Hematopoietic multipotent progenitor cell treated with erythropoietin and hydrocortisone succinate and interleukin-3 and kit ligand, for 4 days (in vitro differentiated cells): Measurements from ENCODE around the gene PTPRN2.

Source experiments
- DNase-seq: peaks from one replicate; pipeline ENCODE4 v3.0.0-alpha.2; 2015

The PTPRN2 gene

GRCh38 chr7:158031867-158032308 is 555.7 kb downstream of the PTPRN2 start:
- DNase-seq, result no peak

GRCh38 chr7:158030566-158030965 is 557.1 kb downstream of the PTPRN2 start:
- DNase-seq, result no peak

DNA sequence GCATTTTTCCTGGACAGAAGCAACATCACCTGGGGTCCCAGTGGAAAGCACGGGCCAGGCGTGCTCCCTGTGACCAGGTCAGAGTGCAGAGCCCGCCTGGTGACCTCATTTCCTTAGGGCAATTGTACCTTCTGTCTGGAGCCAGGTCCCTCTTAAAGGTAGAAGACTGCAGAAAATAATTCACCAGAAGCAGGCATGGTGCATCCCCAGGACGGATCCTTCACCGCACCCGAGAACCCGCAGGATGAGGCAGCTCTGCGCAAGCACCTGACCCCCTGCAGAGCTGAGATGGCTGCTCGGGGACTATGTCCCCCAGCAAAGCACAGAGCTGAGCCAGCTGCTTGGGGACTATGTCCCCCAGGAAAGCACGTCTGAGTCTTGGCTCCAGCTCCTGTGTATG is 557.6 kb downstream of the PTPRN2 start:
- no peak for DNase-seq

DNA sequence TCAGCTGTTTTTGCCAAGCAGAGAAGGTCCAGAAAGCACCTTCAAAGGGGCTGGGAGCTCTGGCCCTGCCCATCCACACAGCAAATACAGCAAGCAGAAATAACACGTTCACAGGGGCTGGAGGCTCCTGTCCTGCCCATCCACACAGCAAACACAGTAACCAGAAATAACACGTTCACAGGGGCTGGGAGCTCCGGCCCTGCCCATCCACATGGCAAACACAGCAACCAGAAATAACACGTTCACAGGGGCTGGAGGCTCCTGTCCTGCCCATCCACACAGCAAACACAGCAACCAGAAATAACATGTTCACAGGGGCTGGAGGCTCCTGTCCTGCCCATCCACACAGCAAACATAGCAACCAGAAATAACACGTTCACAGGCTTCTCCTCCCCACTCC is 558.1 kb downstream of the PTPRN2 start:
- DNase-seq, result no peak

GRCh38 chr7:158028971-158029370 is 558.7 kb downstream of the PTPRN2 start:
- DNase-seq, result no peak

GRCh38 chr7:158028290-158028941 is 559.2 kb downstream of the PTPRN2 start:
- DNase-seq, result no peak

DNA sequence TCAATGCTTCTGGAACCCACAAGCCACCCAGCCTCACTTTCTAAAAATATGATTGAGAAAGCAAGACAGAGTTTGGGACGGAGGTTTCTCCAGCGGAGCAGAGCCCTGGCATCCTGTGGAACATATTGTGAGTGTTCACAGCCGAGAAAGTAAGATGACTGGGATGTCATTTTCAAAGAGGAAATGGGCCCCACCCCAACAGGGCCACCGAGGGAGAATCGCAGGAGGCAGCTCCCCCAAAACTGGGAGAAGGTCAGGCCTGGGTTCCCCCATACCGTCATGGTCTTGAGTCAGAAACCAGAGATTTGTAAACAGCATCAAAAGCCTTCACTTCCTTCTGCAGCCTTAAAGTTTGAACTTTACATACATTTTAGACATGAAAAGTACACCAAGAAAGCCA is 560.0 kb downstream of the PTPRN2 start:
- DNase-seq, result no peak

GRCh38 chr7:158026636-158027265 is 560.9 kb downstream of the PTPRN2 start:
- no peak for DNase-seq

DNA sequence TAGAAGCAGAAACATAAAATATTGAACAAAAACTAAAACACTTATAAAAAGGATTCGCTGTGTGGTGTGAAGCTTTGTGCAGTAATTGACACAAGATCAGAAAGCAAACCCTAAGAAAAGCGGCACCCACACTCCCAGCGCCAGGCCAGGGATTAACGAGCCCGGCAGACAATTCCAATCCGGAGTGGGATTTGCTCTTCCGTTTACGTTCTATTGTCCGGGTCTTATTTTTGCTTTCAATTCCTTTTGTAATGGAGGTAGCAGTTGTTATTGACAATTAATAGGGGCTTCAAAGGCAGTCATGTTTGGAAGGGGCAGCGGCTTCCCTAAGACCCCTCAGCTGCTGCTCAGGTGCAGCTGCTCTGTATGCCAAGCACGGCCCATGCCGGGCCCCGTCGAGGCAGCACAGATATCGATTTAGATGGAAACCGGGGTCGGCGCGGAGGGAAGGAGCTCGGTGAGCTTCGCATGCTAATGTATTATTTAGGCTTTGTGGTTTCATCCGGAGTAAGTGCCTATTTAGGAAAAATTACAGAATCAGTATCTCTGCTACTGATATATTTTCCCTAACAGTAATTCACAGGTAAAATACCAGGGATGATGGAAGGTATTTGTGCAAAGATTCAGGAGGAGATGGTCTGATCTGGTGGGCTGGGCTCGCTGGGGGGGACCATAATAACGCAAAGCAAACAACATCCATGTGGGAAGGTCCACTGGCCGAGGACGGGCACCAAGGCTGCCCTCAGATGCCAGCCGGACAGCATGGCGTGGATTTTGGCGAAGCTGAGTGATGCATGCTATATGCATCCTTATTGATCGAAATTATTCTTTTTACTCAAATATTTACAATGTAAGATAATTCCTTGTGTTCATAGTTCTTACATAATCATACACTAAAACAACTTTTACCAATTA is 561.7 kb downstream of the PTPRN2 start:
- no peak for DNase-seq

GRCh38 chr7:158024881-158025280 is 562.7 kb downstream of the PTPRN2 start:
- DNase-seq, result no peak

DNA sequence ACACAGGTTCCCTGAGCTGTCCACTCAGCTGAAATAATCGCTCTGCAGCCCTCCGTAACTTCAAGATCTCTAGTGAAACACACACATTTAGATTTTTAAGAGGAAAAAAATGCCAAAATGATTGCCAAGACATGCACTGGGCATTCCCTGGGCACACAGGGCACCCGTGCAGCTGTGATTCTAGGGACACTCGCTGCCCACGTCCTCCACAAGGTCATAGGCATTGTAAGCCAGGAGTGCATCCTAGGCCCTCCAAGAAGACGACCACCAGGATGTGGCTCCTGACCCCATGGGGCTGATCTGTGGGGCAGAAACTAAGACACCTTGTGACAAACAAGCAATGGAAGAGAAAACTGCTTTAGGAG is 563.3 kb downstream of the PTPRN2 start:
- no peak for DNase-seq

- DNase-seq, result no peak
Observed at GRCh38 chr7:158023681-158024350, 563.8 kb downstream of the PTPRN2 start.

GRCh38 chr7:158023157-158023556 is 564.5 kb downstream of the PTPRN2 start:
- DNase-seq, result no peak

DNA sequence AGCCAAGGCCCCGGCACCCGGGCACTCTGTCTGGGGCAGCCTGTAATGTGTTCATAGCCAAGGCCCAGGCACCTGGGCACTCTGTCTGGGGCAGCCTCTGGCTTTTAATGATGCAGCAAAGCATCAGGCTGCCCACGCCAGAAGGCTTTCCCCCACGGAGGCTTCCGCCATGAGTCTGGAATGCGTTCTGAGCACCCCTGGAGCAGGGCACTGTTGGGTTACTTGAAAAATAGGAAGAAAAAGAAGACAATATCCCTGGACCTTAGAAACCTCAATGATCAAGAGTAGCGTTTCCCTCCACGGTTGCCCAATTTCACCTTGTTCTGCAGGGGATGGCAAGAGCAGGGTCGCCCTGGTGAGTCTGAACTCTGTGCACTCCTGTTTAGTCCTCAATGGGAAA is 565.0 kb downstream of the PTPRN2 start:
- DNase-seq, result no peak

DNA sequence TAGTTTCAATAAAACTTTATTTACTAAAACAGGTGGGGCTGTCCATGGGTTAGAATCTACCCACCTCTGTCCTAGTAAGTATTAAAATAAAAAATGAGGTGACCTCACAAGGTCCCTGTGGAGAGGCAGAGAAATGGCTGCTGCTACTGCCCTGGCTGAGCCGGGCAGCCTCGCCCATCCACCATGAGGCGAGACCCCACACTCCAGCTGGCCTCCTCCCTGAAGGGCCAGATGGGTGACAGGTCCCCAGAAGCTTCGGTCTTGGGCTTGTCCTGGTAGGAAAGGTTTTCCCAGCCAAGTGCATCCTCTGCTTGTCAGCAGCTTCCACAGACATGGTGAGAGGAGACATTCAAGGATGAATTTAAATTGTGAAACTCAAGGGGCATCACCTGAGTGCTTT is 565.8 kb downstream of the PTPRN2 start:
- no peak for DNase-seq

- DNase-seq, result no peak
Observed at GRCh38 chr7:158020706-158021095, 566.9 kb downstream of the PTPRN2 start.

GRCh38 chr7:158019726-158020705 is 567.6 kb downstream of the PTPRN2 start:
- no peak for DNase-seq

DNA sequence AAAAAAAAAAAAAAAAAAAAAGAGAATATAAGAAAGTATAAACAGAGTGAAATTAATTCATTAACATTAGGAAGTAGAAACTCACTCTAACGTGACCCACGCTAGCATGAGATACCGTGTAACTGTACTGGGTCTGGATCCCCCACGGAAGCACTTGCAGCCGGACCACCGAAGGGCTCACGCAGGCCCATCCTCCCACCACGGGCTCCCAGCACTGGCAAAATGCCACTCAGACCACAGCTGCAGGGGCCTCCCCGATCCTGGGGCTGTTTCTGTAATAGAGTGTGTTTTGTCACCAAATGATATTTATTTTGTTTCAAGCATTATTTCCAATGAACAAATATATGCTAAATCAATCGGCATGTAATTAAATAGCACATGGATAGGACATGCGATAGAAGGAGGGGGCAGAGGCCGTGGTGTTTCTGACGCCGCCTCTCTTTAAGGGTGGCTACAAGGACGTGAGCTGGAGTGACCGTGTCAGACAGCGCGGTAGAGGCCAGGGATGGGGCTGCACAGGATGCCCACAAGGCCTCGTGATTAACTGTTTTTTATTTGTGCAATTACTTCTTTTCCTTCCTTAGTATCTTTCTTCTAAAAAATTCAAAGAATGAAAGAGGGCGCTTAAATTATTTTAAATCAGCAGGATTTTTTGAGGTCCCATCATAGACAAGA is 568.5 kb downstream of the PTPRN2 start:
- DNase-seq, result no peak

- DNase-seq, result no peak
Observed at GRCh38 chr7:158018098-158018762, 569.4 kb downstream of the PTPRN2 start.

- DNase-seq, result no peak
Observed at GRCh38 chr7:158017111-158018097, 570.2 kb downstream of the PTPRN2 start.
